K562 (cell line): ENCODE results near the gene ARHGAP22. TPM values are rescaled to one million over a fixed set of nuclear protein-coding genes. Genes with fewer than 3 reads are reported as not detected.
A peak's percentile ranks its signal among the peaks of the same experiment; 100 is the strongest.

Source experiments
- CAMTA2 ChIP-seq: fragments of 250-450 bp; sonication (Bioruptor Pico); conservative IDR thresholded peaks from 2 replicates; pipeline ENCODE4 v1.5.1; 2022
- EHMT2 ChIP-seq: fragments of 450-650 bp; IDR thresholded peaks from 2 replicates; pipeline ENCODE4 v1.6.1; 2018; ENCODE audit warnings: antibody characterized with exemption
- ETV6 ChIP-seq, 3 experiments: fragments of 150-350 bp in 1 of 3; sonication (generic) in 1 of 3; formaldehyde crosslinking in 1 of 3; IDR thresholded peaks; 2 replicates each; pipeline versions ENCODE4 v1.6.1 to v1.8.0; 2014 to 2022; ENCODE audit warnings: borderline replicate concordance in 2 of 3, low read depth in 2 of 3, antibody characterized with exemption in 1 of 3, low read length in 1 of 3, mild to moderate bottlenecking in 1 of 3, missing genetic modification reagents in 1 of 3
- MCM3 ChIP-seq: fragments of 450-650 bp; IDR thresholded peaks from 2 replicates; pipeline ENCODE4 v1.6.1; 2016
- MCM7 ChIP-seq, 2 experiments: fragments of 450-650 bp; IDR thresholded peaks; 2 replicates each; pipeline ENCODE4 v1.6.1; 2016 to 2018
- MECOM ChIP-seq: fragments of 250-450 bp; sonication (Bioruptor Pico); IDR thresholded peaks from 2 replicates; pipeline ENCODE4 v1.8.0; 2022; ENCODE audit warnings: inconsistent platforms
- MIER1 ChIP-seq: fragments of 450-650 bp; IDR thresholded peaks from 2 replicates; pipeline ENCODE4 v1.6.1; 2016; ENCODE audit warnings: antibody characterized with exemption, mild to moderate bottlenecking, low read depth
- MTA2 ChIP-seq: fragments of 450-650 bp; IDR thresholded peaks from 2 replicates; pipeline ENCODE4 v1.6.1; 2016; ENCODE audit warnings: low read depth
- PML ChIP-seq: IDR thresholded peaks from 2 replicates; pipeline ENCODE4 v1.6.1; 2012; ENCODE audit warnings: low read length, inconsistent platforms
- RBM22 ChIP-seq: fragments of 200-400 bp; formaldehyde crosslinking; IDR thresholded peaks from 2 replicates; pipeline ENCODE4 v1.6.1; 2018; ENCODE audit warnings: low read length, low read depth; ENCODE audit not compliant: poor library complexity, severe bottlenecking
- SIX5 ChIP-seq, 2 experiments: IDR thresholded peaks; 2 replicates each; pipeline ENCODE4 v1.6.1; 2011; ENCODE audit warnings: low read length in 2 of 2, borderline replicate concordance in 1 of 2, low read depth in 1 of 2, mild to moderate bottlenecking in 1 of 2, moderate library complexity in 1 of 2; ENCODE audit not compliant: insufficient read depth in 1 of 2
- STAG1 ChIP-seq: sonication (generic); formaldehyde crosslinking; IDR thresholded peaks from 2 replicates; pipeline ENCODE4 v1.5.0; 2020; ENCODE audit warnings: missing genetic modification reagents, borderline replicate concordance
- TAF7 ChIP-seq: fragments of 450-650 bp; IDR thresholded peaks from 2 replicates; pipeline ENCODE4 v1.6.1; 2016; ENCODE audit warnings: missing genetic modification characterization, missing compliant biosample characterization
- ZNF184 ChIP-seq: sonication (generic); formaldehyde crosslinking; IDR thresholded peaks from 2 replicates; pipeline ENCODE4 v1.5.0; 2020; ENCODE audit warnings: missing genetic modification reagents
- ZNF253 ChIP-seq: fragments of 250-450 bp; sonication (Bioruptor Pico); conservative IDR thresholded peaks from 2 replicates; pipeline ENCODE4 v1.6.1; 2021; ENCODE audit warnings: mild to moderate bottlenecking
- polyA plus RNA-seq, 8 experiments: library from polyadenylated mRNA; depleted of rRNA in 4 of 8; stranded (reverse) in 5 of 8; unstranded in 3 of 8; fragments of >200 nt; fragmentation: Nextera tagmentation in 2 of 8; fragmentation: Illumina TruSeq in 1 of 8; extraction: Ambion mirVana in 2 of 8; extraction: Trizol in 1 of 8; gene quantifications; 2 replicates each; pipeline versions ENCODE4 v1.2.1 to v1.2.3, GENCODE V29; 2011 to 2014; ENCODE audit warnings: inconsistent platforms in 1 of 8, missing spikeins in 1 of 8
- total RNA-seq, 7 experiments: library from RNA; depleted of rRNA in 6 of 7; stranded (reverse); fragments of >200 nt in 6 of 7; fragmentation: Illumina TruSeq in 2 of 7; extraction: Trizol in 2 of 7; gene quantifications; 2 replicates each; pipeline versions ENCODE4 v1.2.1 to v1.2.3, GENCODE V29; 2011 to 2021; ENCODE audit warnings: low replicate concordance in 1 of 7
- TF ChIP-seq, protein P1 (sequence below): sonication (generic); formaldehyde crosslinking; IDR thresholded peaks from 2 replicates; pipeline ENCODE4 v1.8.1; 2023; ENCODE audit warnings: mild to moderate bottlenecking, missing genetic modification reagents
- TF ChIP-seq, protein P2 (sequence below): fragments of 250-450 bp; sonication (Bioruptor Pico); IDR thresholded peaks from 2 replicates; pipeline ENCODE4 v1.8.0; 2021; ENCODE audit warnings: mild to moderate bottlenecking, moderate library complexity
- TF ChIP-seq, protein P3 (sequence below): fragments of 450-650 bp; conservative IDR thresholded peaks from 2 replicates; pipeline ENCODE4 v1.6.1; 2016; ENCODE audit warnings: missing genetic modification characterization, low read depth, mild to moderate bottlenecking, control low read depth, missing compliant biosample characterization
- TF ChIP-seq, protein P4 (sequence below): fragments of 450-650 bp; IDR thresholded peaks from 2 replicates; pipeline ENCODE4 v1.6.1; 2017; ENCODE audit warnings: mild to moderate bottlenecking, moderate library complexity
- TF ChIP-seq, protein P5 (sequence below): IDR thresholded peaks from 2 replicates; pipeline ENCODE4 v1.6.1; 2011; ENCODE audit warnings: borderline replicate concordance, low read depth, mild to moderate bottlenecking, moderate library complexity, low read length; ENCODE audit not compliant: insufficient read depth, poor library complexity, severe bottlenecking

The ARHGAP22 gene
- total and polyA plus RNA-seq, 9 of the 15 experiments (the other 6 are each of a cell fraction or from before 2014, with no cell fraction given) = 1.3 to 28.1 (median 12.7) TPM

DNA sequence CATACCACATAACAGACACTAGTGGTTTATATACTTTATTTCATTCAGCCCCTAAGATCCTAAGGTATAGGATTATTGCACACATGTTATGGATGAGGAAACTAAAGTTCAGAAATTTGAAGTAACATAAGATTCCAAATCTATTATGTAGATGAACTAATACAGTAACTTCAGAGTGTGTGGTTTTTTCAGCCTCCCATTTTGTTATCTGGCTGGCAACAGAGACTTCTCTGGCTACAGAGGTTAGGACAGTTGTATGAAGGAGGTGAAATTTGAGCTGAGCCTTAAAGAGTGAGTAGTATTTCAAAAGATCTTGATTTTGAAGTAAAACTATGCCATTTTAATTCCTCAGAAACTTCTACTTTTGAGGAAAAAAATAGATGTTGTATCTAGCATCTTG lies 173.0 kb downstream of the ARHGAP22 start (continued):
- TF ChIP-seq ZNF184 (CRISPR knock-in tag) (no peak), ZNF253 (CRISPR knock-in tag) (no peak), MIER1 (no peak), MCM3 (no peak), ETV6 (IDR thresholded peaks at IDR 0.05; ENCODE audit: borderline replicate concordance in 1 of 2, low read depth in 2 of 2, low read length in 1 of 2) (no peak), ETV6 (CRISPR knock-in tag; IDR thresholded peaks at IDR 0.05; ENCODE audit: borderline replicate concordance) (no peak), CAMTA2 (CRISPR knock-in tag) (no peak), PML (peak; percentile 56; the same call in 1 of the 2 replicates), SIX5 (IDR thresholded peaks at IDR 0.05; ENCODE audit: borderline replicate concordance in 1 of 2, insufficient read depth in 1 of 2, low read depth in 1 of 2, low read length in 2 of 2) (no peak), TAF7 (tag) (no peak), MCM7 (IDR thresholded peaks at IDR 0.05) (no peak), EHMT2 (0 out of 2 replicates have a peak, but pooled peaks have one; percentile 55), RBM22 (no peak), STAG1 (CRISPR knock-in tag) (no peak), MTA2 (peak; percentile 47), MECOM (CRISPR knock-in tag) (no peak)
- TF ChIP-seq, protein P1, sequence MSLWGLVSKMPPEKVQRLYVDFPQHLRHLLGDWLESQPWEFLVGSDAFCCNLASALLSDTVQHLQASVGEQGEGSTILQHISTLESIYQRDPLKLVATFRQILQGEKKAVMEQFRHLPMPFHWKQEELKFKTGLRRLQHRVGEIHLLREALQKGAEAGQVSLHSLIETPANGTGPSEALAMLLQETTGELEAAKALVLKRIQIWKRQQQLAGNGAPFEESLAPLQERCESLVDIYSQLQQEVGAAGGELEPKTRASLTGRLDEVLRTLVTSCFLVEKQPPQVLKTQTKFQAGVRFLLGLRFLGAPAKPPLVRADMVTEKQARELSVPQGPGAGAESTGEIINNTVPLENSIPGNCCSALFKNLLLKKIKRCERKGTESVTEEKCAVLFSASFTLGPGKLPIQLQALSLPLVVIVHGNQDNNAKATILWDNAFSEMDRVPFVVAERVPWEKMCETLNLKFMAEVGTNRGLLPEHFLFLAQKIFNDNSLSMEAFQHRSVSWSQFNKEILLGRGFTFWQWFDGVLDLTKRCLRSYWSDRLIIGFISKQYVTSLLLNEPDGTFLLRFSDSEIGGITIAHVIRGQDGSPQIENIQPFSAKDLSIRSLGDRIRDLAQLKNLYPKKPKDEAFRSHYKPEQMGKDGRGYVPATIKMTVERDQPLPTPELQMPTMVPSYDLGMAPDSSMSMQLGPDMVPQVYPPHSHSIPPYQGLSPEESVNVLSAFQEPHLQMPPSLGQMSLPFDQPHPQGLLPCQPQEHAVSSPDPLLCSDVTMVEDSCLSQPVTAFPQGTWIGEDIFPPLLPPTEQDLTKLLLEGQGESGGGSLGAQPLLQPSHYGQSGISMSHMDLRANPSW (CRISPR knock-in tag) = no peak
- TF ChIP-seq, protein P2, sequence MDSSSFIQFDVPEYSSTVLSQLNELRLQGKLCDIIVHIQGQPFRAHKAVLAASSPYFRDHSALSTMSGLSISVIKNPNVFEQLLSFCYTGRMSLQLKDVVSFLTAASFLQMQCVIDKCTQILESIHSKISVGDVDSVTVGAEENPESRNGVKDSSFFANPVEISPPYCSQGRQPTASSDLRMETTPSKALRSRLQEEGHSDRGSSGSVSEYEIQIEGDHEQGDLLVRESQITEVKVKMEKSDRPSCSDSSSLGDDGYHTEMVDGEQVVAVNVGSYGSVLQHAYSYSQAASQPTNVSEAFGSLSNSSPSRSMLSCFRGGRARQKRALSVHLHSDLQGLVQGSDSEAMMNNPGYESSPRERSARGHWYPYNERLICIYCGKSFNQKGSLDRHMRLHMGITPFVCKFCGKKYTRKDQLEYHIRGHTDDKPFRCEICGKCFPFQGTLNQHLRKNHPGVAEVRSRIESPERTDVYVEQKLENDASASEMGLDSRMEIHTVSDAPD (CRISPR knock-in tag) = no peak
- TF ChIP-seq, protein P3, sequence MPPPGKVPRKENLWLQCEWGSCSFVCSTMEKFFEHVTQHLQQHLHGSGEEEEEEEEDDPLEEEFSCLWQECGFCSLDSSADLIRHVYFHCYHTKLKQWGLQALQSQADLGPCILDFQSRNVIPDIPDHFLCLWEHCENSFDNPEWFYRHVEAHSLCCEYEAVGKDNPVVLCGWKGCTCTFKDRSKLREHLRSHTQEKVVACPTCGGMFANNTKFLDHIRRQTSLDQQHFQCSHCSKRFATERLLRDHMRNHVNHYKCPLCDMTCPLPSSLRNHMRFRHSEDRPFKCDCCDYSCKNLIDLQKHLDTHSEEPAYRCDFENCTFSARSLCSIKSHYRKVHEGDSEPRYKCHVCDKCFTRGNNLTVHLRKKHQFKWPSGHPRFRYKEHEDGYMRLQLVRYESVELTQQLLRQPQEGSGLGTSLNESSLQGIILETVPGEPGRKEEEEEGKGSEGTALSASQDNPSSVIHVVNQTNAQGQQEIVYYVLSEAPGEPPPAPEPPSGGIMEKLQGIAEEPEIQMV (tag) = no peak
- TF ChIP-seq, protein P4, sequence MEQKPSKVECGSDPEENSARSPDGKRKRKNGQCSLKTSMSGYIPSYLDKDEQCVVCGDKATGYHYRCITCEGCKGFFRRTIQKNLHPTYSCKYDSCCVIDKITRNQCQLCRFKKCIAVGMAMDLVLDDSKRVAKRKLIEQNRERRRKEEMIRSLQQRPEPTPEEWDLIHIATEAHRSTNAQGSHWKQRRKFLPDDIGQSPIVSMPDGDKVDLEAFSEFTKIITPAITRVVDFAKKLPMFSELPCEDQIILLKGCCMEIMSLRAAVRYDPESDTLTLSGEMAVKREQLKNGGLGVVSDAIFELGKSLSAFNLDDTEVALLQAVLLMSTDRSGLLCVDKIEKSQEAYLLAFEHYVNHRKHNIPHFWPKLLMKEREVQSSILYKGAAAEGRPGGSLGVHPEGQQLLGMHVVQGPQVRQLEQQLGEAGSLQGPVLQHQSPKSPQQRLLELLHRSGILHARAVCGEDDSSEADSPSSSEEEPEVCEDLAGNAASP = no peak
- TF ChIP-seq, protein P5, sequence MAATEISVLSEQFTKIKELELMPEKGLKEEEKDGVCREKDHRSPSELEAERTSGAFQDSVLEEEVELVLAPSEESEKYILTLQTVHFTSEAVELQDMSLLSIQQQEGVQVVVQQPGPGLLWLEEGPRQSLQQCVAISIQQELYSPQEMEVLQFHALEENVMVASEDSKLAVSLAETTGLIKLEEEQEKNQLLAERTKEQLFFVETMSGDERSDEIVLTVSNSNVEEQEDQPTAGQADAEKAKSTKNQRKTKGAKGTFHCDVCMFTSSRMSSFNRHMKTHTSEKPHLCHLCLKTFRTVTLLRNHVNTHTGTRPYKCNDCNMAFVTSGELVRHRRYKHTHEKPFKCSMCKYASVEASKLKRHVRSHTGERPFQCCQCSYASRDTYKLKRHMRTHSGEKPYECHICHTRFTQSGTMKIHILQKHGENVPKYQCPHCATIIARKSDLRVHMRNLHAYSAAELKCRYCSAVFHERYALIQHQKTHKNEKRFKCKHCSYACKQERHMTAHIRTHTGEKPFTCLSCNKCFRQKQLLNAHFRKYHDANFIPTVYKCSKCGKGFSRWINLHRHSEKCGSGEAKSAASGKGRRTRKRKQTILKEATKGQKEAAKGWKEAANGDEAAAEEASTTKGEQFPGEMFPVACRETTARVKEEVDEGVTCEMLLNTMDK = no peak
